Activated CD4-positive, alpha-beta T cell treated with anti-CD3 and anti-CD28 coated beads, Interleukin-2, Interleukin-4, amounts not matched to agents 100 ng/mL and 50 ng/mL, durations not matched to agents 16 hours and 8 hours (primary cell): ENCODE data around the gene CNIH2.
"Not testable (repeated sequence)": the region's sequence is repeated elsewhere in the genome, so short reads cannot be mapped to it uniquely, and the experiment has no call there.

Experiments
- DNase-seq: peaks from one replicate; pipeline ENCODE4 v3.0.0-alpha.2; 2020; ENCODE audit warnings: low spot score

CNIH2 gene

GRCh38 chr11:66277471-66278362 is at the start of gene CNIH2:
CNIH2 (plus strand) TSS chr11:66278175; CDS start chr11:66278457, 282 bp downstream.
- DNase-seq, result no peak

GRCh38 chr11:66228521-66228920 is 49.5 kb upstream of the CNIH2 start:
- DNase-seq, result no peak

GRCh38 chr11:66230156-66230555 is 47.8 kb upstream of the CNIH2 start:
- no peak for DNase-seq

- no peak for DNase-seq
Observed at GRCh38 chr11:66230978-66231377, 47.0 kb upstream of the CNIH2 start.

- no peak for DNase-seq
Observed at GRCh38 chr11:66231561-66231960, 46.4 kb upstream of the CNIH2 start.

GRCh38 chr11:66232769-66233168 is 45.2 kb upstream of the CNIH2 start:
- no peak for DNase-seq

- DNase-seq, result no peak
Observed at GRCh38 chr11:66233301-66233700, 44.7 kb upstream of the CNIH2 start.

- DNase-seq, result no peak
Observed at GRCh38 chr11:66235141-66235540, 42.8 kb upstream of the CNIH2 start.

GRCh38 chr11:66237867-66238266 is 40.1 kb upstream of the CNIH2 start:
- no peak for DNase-seq

GRCh38 chr11:66238786-66239413 is 39.1 kb upstream of the CNIH2 start:
- DNase-seq, result no peak

- DNase-seq, result no peak
Observed at GRCh38 chr11:66239511-66239910, 38.5 kb upstream of the CNIH2 start.

- DNase-seq, result no peak
Observed at GRCh38 chr11:66239998-66240780, 37.8 kb upstream of the CNIH2 start.

GRCh38 chr11:66240781-66241136 is 37.2 kb upstream of the CNIH2 start:
- no peak for DNase-seq

- DNase-seq, result no peak
Observed at GRCh38 chr11:66242095-66242765, 35.7 kb upstream of the CNIH2 start.

GRCh38 chr11:66243782-66244535 is 34.0 kb upstream of the CNIH2 start:
- DNase-seq, result no peak

GRCh38 chr11:66247295-66247694 is 30.7 kb upstream of the CNIH2 start:
- no peak for DNase-seq

- no peak for DNase-seq
Observed at GRCh38 chr11:66247801-66248200, 30.2 kb upstream of the CNIH2 start.

- no peak for DNase-seq
Observed at GRCh38 chr11:66248903-66249302, 29.1 kb upstream of the CNIH2 start.

- no peak for DNase-seq
Observed at GRCh38 chr11:66251809-66252208, 26.2 kb upstream of the CNIH2 start.

GRCh38 chr11:66253081-66253480 is 24.9 kb upstream of the CNIH2 start:
- DNase-seq, result not testable (repeated sequence)

- no peak for DNase-seq
Observed at GRCh38 chr11:66258473-66258893, 19.5 kb upstream of the CNIH2 start.
